Activated T-helper 1 cell treated with anti-CD3 and anti-CD28 coated beads, Interleukin-12 subunit alpha, Interleukin-12 subunit beta, Interleukin-2, Interleukin-4 antibody, amounts not matched to agents 30 ng/mL and 10 ng/mL and 1 ng/mL, durations not matched to agents 14 hours and 24 hours and 36 hours (primary cell): ENCODE data around the gene LMF1. TPM values are rescaled to one million over a fixed set of nuclear protein-coding genes. Genes with fewer than 3 reads are reported as not detected.

Experiments used
- DNase-seq: peaks from one replicate; pipeline ENCODE4 v3.0.0; 2021; ENCODE audit warnings: low spot score
- H3K27ac Mint-ChIP-seq: one replicate; pipeline ENCODE4 v1.8.0; 2021; ENCODE audit warnings: mild to moderate bottlenecking, mixed read lengths
- H3K27me3 Mint-ChIP-seq: one replicate; pipeline ENCODE4 v1.8.0; 2022; ENCODE audit warnings: mild to moderate bottlenecking, moderate library complexity, mixed read lengths; ENCODE audit not compliant: insufficient read depth
- H3K36me3 Mint-ChIP-seq: one replicate; pipeline ENCODE4 v1.8.0; 2021; ENCODE audit warnings: low read depth, mixed read lengths
- H3K4me1 Mint-ChIP-seq: one replicate; pipeline ENCODE4 v1.8.0; 2021; ENCODE audit warnings: low read depth, mixed read lengths
- H3K4me3 Mint-ChIP-seq: one replicate; pipeline ENCODE4 v1.8.0; 2021; ENCODE audit warnings: mild to moderate bottlenecking, moderate library complexity, mixed read lengths
- H3K9me3 Mint-ChIP-seq: one replicate; pipeline ENCODE4 v1.8.0; 2021; ENCODE audit warnings: mixed read lengths
- intact Hi-C: fragments of 100-400 bp; cut with micrococcal nuclease; formaldehyde crosslinking; loops from one replicate; pipeline ENCODE4 v1.15.1; 2024
- total RNA-seq: library from RNA; stranded (reverse); gene quantifications from 2 replicates; pipeline ENCODE4 v1.2.3, GENCODE V29; 2022

The LMF1 gene
- total RNA-seq, 1 donor from 2014 or later = 10.4 TPM

GRCh38 chr16:920717-921116 is 50.1 kb downstream of the LMF1 start:
- intact Hi-C loops = no loop called here
- Mint-ChIP-seq H3K36me3 (peaks cover 4% of the 10 kb centered on the region), H3K27ac (no peak overlapping the region), H3K9me3 (no peaks in the 10 kb centered on the region), H3K4me3 (no peak overlapping the region), H3K4me1 (no peaks in the 10 kb centered on the region), H3K27me3 (no peaks in the 10 kb centered on the region)
- no peak for DNase-seq

GRCh38 chr16:920051-920681 is 50.6 kb downstream of the LMF1 start:
- Mint-ChIP-seq H3K4me3 (no peak overlapping the region), H3K27ac (no peak overlapping the region), H3K9me3 (no peaks in the 10 kb centered on the region), H3K36me3 (peaks cover 4% of the 10 kb centered on the region), H3K27me3 (no peaks in the 10 kb centered on the region), H3K4me1 (no peaks in the 10 kb centered on the region)
- DNase-seq = no peak
- intact Hi-C loops = no loop called here

- no peak for DNase-seq
- H3K4me1 Mint-ChIP-seq = no peaks in the 10 kb centered on the region
- no peaks in the 10 kb centered on the region for H3K9me3 Mint-ChIP-seq
- intact Hi-C loops = no loop called here
- H3K4me3 Mint-ChIP-seq = no peak overlapping the region
- no peak overlapping the region for H3K27ac Mint-ChIP-seq
- peaks cover 4% of the 10 kb centered on the region for H3K36me3 Mint-ChIP-seq
- H3K27me3 Mint-ChIP-seq = no peaks in the 10 kb centered on the region
Measured at GRCh38 chr16:919658-920050, 51.1 kb downstream of the LMF1 start.

GRCh38 chr16:918741-919657 is 51.8 kb downstream of the LMF1 start:
- no peaks in the 10 kb centered on the region for H3K27me3 Mint-ChIP-seq
- DNase-seq = no peak
- H3K4me1 Mint-ChIP-seq = no peaks in the 10 kb centered on the region
- no peaks in the 10 kb centered on the region for H3K9me3 Mint-ChIP-seq
- H3K4me3 Mint-ChIP-seq = no peak overlapping the region
- H3K36me3 Mint-ChIP-seq = peaks cover 4% of the 10 kb centered on the region
- intact Hi-C loops = no loop called here
- H3K27ac Mint-ChIP-seq = no peak overlapping the region

- Mint-ChIP-seq H3K27me3 (no peaks in the 10 kb centered on the region), H3K9me3 (no peaks in the 10 kb centered on the region), H3K27ac (no peak overlapping the region), H3K4me3 (no peak overlapping the region), H3K36me3 (peaks cover 4% of the 10 kb centered on the region), H3K4me1 (no peaks in the 10 kb centered on the region)
- DNase-seq = no peak
- intact Hi-C loops = no loop called here
Measured at GRCh38 chr16:918068-918467, 52.7 kb downstream of the LMF1 start.

- Mint-ChIP-seq H3K4me1 (no peaks in the 10 kb centered on the region), H3K27me3 (no peaks in the 10 kb centered on the region)
Measured at GRCh38 chr16:917591-918061, 53.2 kb downstream of the LMF1 start.

GRCh38 chr16:916035-916799 is 54.6 kb downstream of the LMF1 start:
- Mint-ChIP-seq H3K4me1 (no peaks in the 10 kb centered on the region), H3K4me3 (no peak overlapping the region), H3K27ac (no peak overlapping the region), H3K27me3 (no peaks in the 10 kb centered on the region), H3K9me3 (no peaks in the 10 kb centered on the region), H3K36me3 (peaks cover 2% of the 10 kb centered on the region)
- no peak for DNase-seq
- intact Hi-C loops = no loop called here

More at GRCh38 chr16:917591-918061, 53.2 kb downstream of the LMF1 start:
- Mint-ChIP-seq H3K36me3 (peaks cover 4% of the 10 kb centered on the region), H3K4me3 (no peak overlapping the region), H3K27ac (no peak overlapping the region), H3K9me3 (no peaks in the 10 kb centered on the region)
- no peak for DNase-seq
- intact Hi-C loops = no loop called here

GRCh38 chr16:915546-915945 is 55.2 kb downstream of the LMF1 start:
- no peaks in the 10 kb centered on the region for H3K9me3 Mint-ChIP-seq
- H3K27me3 Mint-ChIP-seq = no peaks in the 10 kb centered on the region
- intact Hi-C loops = no loop called here
- DNase-seq = no peak
- no peaks in the 10 kb centered on the region for H3K4me1 Mint-ChIP-seq
- H3K27ac Mint-ChIP-seq = no peak overlapping the region
- peaks cover 2% of the 10 kb centered on the region for H3K36me3 Mint-ChIP-seq
- no peak overlapping the region for H3K4me3 Mint-ChIP-seq

- no peak for DNase-seq
- Mint-ChIP-seq H3K4me1 (no peaks in the 10 kb centered on the region), H3K36me3 (peaks cover 2% of the 10 kb centered on the region), H3K4me3 (no peak overlapping the region), H3K9me3 (no peaks in the 10 kb centered on the region), H3K27me3 (no peaks in the 10 kb centered on the region), H3K27ac (no peak overlapping the region)
- intact Hi-C loops = no loop called here
Measured at GRCh38 chr16:914440-914839, 56.3 kb downstream of the LMF1 start.

GRCh38 chr16:913817-914439 is 56.9 kb downstream of the LMF1 start:
- DNase-seq = no peak
- Mint-ChIP-seq H3K27ac (no peak overlapping the region), H3K36me3 (peaks cover 7% of the 10 kb centered on the region), H3K4me1 (no peaks in the 10 kb centered on the region), H3K4me3 (no peak overlapping the region), H3K9me3 (no peaks in the 10 kb centered on the region), H3K27me3 (no peaks in the 10 kb centered on the region)
- intact Hi-C loops = no loop called here

GRCh38 chr16:912684-913613 is 57.8 kb downstream of the LMF1 start:
- H3K4me1 Mint-ChIP-seq = no peaks in the 10 kb centered on the region
- intact Hi-C loops = no loop called here
- no peaks in the 10 kb centered on the region for H3K9me3 Mint-ChIP-seq
- no peak for DNase-seq
- no peak overlapping the region for H3K27ac Mint-ChIP-seq
- H3K27me3 Mint-ChIP-seq = no peaks in the 10 kb centered on the region
- no peak overlapping the region for H3K4me3 Mint-ChIP-seq
- H3K36me3 Mint-ChIP-seq = peaks cover 8% of the 10 kb centered on the region

- peaks cover 8% of the 10 kb centered on the region for H3K36me3 Mint-ChIP-seq
- no peak for DNase-seq
- intact Hi-C loops = no loop called here
- H3K4me3 Mint-ChIP-seq = no peak overlapping the region
- H3K4me1 Mint-ChIP-seq = no peaks in the 10 kb centered on the region
- H3K27me3 Mint-ChIP-seq = no peaks in the 10 kb centered on the region
- no peaks in the 10 kb centered on the region for H3K9me3 Mint-ChIP-seq
- no peak overlapping the region for H3K27ac Mint-ChIP-seq
Measured at GRCh38 chr16:912322-912683, 58.5 kb downstream of the LMF1 start.
